DOHH2 (cell line): Measurements from ENCODE around the gene GFI1B.
"Not testable (repeated sequence)": the region's sequence is repeated elsewhere in the genome, so short reads cannot be mapped to it uniquely, and the experiment has no call there.

ENCODE experiments used
- H3F3A ChIP-seq: fragments of 200-600 bp; sonication (generic), shearing (Covaris generic); 2 replicates; pipeline ENCODE4 v1.6.0; 2016; ENCODE audit warnings: antibody characterized with exemption, mild to moderate bottlenecking; ENCODE audit not compliant: control insufficient read depth, insufficient read depth
- H3K27ac ChIP-seq: fragments of 200-600 bp; sonication (generic); 2 replicates; pipeline ENCODE4 v1.5.1; 2014; ENCODE audit warnings: low read depth, mild to moderate bottlenecking, low read length, moderate library complexity
- H3K27me3 ChIP-seq: fragments of 200-600 bp; sonication (generic); 2 replicates; pipeline ENCODE4 v1.6.1; 2014; ENCODE audit warnings: mild to moderate bottlenecking, low read length, mixed read lengths; ENCODE audit not compliant: control insufficient read depth
- H3K36me3 ChIP-seq: fragments of 200-600 bp; sonication (generic); 2 replicates; pipeline ENCODE4 v1.6.1; 2014; ENCODE audit warnings: mild to moderate bottlenecking, low read length, moderate library complexity, mixed read lengths; ENCODE audit not compliant: control insufficient read depth
- H3K4me1 ChIP-seq: fragments of 200-600 bp; sonication (generic); 2 replicates; pipeline ENCODE4 v1.6.1; 2014; ENCODE audit warnings: mild to moderate bottlenecking, low read length, mixed read lengths; ENCODE audit not compliant: control insufficient read depth
- H3K4me2 ChIP-seq: fragments of 200-600 bp; sonication (generic); 2 replicates; pipeline ENCODE4 v1.6.0; 2014; ENCODE audit warnings: mild to moderate bottlenecking, low read length, moderate library complexity
- H3K4me3 ChIP-seq: fragments of 200-600 bp; sonication (generic); 2 replicates; pipeline ENCODE4 v1.5.1; 2014; ENCODE audit warnings: mild to moderate bottlenecking, low read length, mixed read lengths
- H3K79me2 ChIP-seq: fragments of 200-600 bp; sonication (generic); 2 replicates; pipeline ENCODE4 v1.6.1; 2014; ENCODE audit warnings: mild to moderate bottlenecking, low read length, mixed read lengths; ENCODE audit not compliant: control insufficient read depth
- H3K9me2 ChIP-seq: fragments of 200-600 bp; sonication (generic); replicated peaks from 2 replicates; pipeline ENCODE4 v1.6.1; 2014; ENCODE audit warnings: mild to moderate bottlenecking, low read length, mixed read lengths; ENCODE audit not compliant: control insufficient read depth
- H3K9me3 ChIP-seq: fragments of 200-600 bp; sonication (generic); 2 replicates; pipeline ENCODE4 v1.6.1; 2014; ENCODE audit warnings: antibody characterized with exemption, low read length, mixed read lengths; ENCODE audit not compliant: control insufficient read depth, insufficient read depth
- H4K20me1 ChIP-seq: fragments of 200-600 bp; sonication (generic); 2 replicates; pipeline ENCODE4 v1.6.0; 2014; ENCODE audit warnings: low read depth, mild to moderate bottlenecking, antibody characterized with exemption, low read length, moderate library complexity; ENCODE audit not compliant: control insufficient read depth, insufficient read depth
- CTCF ChIP-seq: fragments of 200-600 bp; sonication (generic); IDR thresholded peaks from one replicate; pipeline ENCODE4 v1.5.1; 2014; ENCODE audit warnings: antibody characterized with exemption, mild to moderate bottlenecking, low read depth, low read length; ENCODE audit not compliant: poor library complexity, severe bottlenecking
- EZH2phosphoT487 ChIP-seq: fragments of 200-600 bp; sonication (generic); IDR thresholded peaks from 2 replicates; pipeline ENCODE4 v1.6.1; 2017; ENCODE audit warnings: borderline replicate concordance, mild to moderate bottlenecking, antibody characterized with exemption, low read length, moderate library complexity, mixed read lengths

GFI1B gene

GRCh38 chr9:132988244-132989013 is 9.9 kb downstream of the GFI1B start:
- Histone ChIP-seq H3K4me1 (peaks cover 22% of the 10 kb centered on the region), H3K9me2 (no peaks in the 10 kb centered on the region), H3K36me3 (peaks cover 9% of the 10 kb centered on the region), H3K4me3 (no peak overlapping the region), H3K79me2 (no peaks in the 10 kb centered on the region), H3K27me3 (no peaks in the 10 kb centered on the region), H3K27ac (no peak overlapping the region), H4K20me1 (no peaks in the 10 kb centered on the region), H3K4me2 (no peak overlapping the region), H3F3A (no peaks in the 10 kb centered on the region), H3K9me3 (no peaks in the 10 kb centered on the region)
- TF ChIP-seq CTCF = no peak
- no peak for TF ChIP-seq EZH2phosphoT487

- no peak for TF ChIP-seq CTCF
- no peak for TF ChIP-seq EZH2phosphoT487
- no peaks in the 10 kb centered on the region for H3K9me2 ChIP-seq
- H3F3A ChIP-seq = no peaks in the 10 kb centered on the region
- no peaks in the 10 kb centered on the region for H4K20me1 ChIP-seq
- H3K79me2 ChIP-seq = no peaks in the 10 kb centered on the region
- no peak overlapping the region for H3K4me2 ChIP-seq
- H3K27ac ChIP-seq = no peak overlapping the region
- H3K9me3 ChIP-seq = no peaks in the 10 kb centered on the region
- no peaks in the 10 kb centered on the region for H3K27me3 ChIP-seq
- H3K4me1 ChIP-seq = peaks cover 26% of the 10 kb centered on the region
- H3K4me3 ChIP-seq = no peak overlapping the region
- H3K36me3 ChIP-seq = peaks cover 9% of the 10 kb centered on the region
Measured at GRCh38 chr9:132989014-132989310, 10.5 kb downstream of the GFI1B start.

GRCh38 chr9:132989414-132989996 is 11.0 kb downstream of the GFI1B start:
- TF ChIP-seq EZH2phosphoT487 (no peak), CTCF (no peak)
- Histone ChIP-seq H3K27me3 (no peaks in the 10 kb centered on the region), H3K4me2 (no peak overlapping the region)

GRCh38 chr9:132989998-132990557 is 11.6 kb downstream of the GFI1B start:
- peaks cover 38% of the 10 kb centered on the region for H3K4me1 ChIP-seq
- H3K9me3 ChIP-seq, H3K79me2 ChIP-seq, H3K4me2 ChIP-seq, H3K36me3 ChIP-seq, H3K4me3 ChIP-seq, H4K20me1 ChIP-seq, H3K27me3 ChIP-seq, H3F3A ChIP-seq, H3K9me2 ChIP-seq, H3K27ac ChIP-seq: not testable (repeated sequence)

More at GRCh38 chr9:132989414-132989996, 11.0 kb downstream of the GFI1B start:
- H3K79me2 ChIP-seq = no peaks in the 10 kb centered on the region
- no peaks in the 10 kb centered on the region for H4K20me1 ChIP-seq
- no peaks in the 10 kb centered on the region for H3F3A ChIP-seq
- H3K4me3 ChIP-seq = no peak overlapping the region
- H3K36me3 ChIP-seq = peaks cover 9% of the 10 kb centered on the region
- no peaks in the 10 kb centered on the region for H3K9me2 ChIP-seq
- H3K9me3 ChIP-seq = no peaks in the 10 kb centered on the region
- peaks cover 32% of the 10 kb centered on the region for H3K4me1 ChIP-seq
- H3K27ac ChIP-seq = no peak overlapping the region
